GM18520 (cell line): ENCODE results near the gene BTN2A1.

Experiments used
- ATAC-seq: cut with Tn5 transposase; IDR thresholded peaks from one replicate; pipeline ENCODE4 v1.9.1; 2021; ENCODE audit not compliant: unreplicated experiment

BTN2A1 gene

GRCh38 chr6:26464416-26465131 lies 6.8 kb downstream of the BTN2A1 start:
- ATAC-seq = no peak

GRCh38 chr6:26465776-26466175 lies 8.0 kb downstream of the BTN2A1 start:
- ATAC-seq = no peak

DNA sequence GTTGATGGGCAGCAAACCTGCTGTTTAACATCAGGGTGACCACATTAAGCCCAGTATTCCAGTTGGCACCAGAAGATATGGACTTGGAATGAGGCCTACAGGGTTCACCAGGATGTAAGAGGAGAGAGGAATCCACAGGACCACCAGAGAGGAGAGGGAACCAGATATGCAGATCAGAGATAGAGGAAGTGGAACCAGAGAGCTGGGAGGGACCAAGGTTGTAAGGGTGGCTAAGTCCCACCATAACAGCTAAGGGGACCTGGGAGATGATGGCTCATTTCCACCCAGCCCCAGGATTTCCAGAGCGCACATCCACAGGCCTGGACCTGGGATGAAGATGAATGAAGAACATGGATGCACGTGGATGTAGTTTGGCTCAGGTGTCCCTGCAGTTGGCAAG lies 11.1 kb downstream of the BTN2A1 start:
- no peak for ATAC-seq

DNA sequence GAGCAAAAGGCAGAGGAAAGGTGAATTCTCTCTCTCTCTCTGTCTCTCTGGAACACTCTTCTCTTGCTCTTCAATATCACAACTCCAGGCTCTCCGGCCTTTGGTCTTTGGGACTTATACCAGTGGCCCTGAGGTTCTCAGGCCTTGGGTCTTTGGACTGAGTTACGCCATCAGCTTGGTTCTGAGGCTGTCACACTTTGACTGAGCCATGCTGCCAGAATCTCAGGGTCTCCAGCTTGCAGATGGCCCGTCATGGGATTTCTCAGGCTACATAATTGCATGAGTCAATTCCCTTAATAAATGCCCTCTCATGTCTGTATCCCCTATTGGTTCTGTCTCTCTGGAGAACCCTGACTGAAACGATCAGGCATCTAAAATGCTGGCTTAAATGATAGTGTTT lies 12.9 kb downstream of the BTN2A1 start:
- no peak for ATAC-seq

- ATAC-seq = no peak
Measured at GRCh38 chr6:26471970-26472369, 14.2 kb downstream of the BTN2A1 start.

DNA sequence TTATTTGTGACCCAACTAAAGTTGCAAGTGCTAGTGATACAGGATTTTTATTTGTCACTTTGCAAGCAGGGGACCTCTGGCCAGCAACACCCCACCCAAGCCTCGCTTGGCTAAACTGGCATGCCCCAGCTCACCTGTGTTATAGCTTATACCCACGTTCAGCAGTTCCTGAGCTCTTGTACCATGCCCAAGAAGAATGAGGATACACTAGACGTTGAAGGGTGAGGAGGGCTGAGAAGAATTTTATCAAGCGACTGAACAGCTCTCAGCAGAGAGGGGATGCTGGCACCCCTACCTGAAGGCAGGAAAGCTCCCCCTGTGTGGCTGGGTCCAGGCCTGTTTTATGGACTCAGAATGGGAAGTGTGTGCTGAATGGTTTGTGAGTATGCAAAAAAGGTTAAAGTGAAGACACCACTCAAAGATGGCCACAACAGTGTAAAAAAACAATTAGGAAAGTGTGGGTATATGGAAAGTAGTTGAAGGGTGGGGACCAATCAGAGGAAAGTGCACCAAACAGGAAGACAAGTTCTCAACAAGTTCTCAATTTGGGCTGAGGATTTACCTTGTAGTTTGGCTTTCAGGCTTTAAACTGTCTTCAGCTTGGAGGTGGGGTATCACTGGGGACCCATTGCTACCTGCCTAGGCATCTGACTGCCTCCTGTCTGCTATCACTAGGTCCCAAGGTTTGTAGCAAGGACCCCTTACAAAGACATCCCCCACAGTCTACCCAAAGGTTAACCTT lies 15.0 kb downstream of the BTN2A1 start:
- no peak for ATAC-seq

DNA sequence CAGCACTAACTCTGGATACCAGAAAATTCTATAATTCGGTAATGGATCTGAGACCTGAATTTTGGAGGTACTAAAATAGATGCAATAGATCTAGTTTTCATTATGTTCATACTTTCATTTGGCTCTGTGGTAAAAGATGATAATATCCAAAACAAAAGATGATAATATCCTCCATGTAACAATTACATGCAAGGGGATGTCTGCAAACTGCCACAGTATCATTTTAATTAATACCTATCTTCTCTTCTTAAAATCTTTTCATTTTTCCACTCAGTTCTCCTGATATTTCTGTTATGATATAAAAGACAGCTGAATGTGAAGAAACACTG lies 15.6 kb downstream of the BTN2A1 start:
- ATAC-seq = no peak

DNA sequence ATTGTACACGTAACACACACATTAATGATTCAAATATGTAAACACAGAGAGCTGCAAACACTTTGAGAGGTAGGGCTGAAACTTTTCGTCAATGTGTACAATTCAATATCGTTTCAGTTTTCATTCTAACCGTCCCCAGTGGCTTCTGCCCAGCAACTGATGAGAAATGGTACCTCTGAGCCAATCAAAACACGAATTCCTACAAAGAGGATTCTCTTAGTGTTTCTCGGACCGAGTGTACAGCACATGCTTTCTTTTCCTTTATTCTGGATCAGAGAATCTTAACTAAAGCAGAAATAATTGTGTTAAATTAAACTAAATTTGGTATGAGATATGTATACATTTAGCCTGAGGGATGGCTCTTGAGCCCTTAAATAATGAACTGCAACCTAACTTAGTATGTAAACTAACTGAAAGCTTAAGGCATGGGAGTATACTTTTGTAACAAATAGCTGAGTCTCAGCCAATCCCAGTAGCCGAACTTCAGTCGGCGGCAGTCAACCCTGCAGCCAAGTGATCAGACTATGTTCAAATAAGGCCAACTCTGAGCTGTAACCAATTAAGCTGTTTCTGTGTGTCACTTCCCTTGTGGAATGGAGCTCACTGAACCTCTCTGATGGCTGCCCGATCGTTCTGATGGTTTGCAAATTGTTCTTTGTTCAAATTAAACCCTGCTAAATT lies 16.1 kb downstream of the BTN2A1 start:
- peak; percentile 88 for ATAC-seq

GRCh38 chr6:26474439-26474881 lies 16.7 kb downstream of the BTN2A1 start:
- ATAC-seq = no peak

DNA sequence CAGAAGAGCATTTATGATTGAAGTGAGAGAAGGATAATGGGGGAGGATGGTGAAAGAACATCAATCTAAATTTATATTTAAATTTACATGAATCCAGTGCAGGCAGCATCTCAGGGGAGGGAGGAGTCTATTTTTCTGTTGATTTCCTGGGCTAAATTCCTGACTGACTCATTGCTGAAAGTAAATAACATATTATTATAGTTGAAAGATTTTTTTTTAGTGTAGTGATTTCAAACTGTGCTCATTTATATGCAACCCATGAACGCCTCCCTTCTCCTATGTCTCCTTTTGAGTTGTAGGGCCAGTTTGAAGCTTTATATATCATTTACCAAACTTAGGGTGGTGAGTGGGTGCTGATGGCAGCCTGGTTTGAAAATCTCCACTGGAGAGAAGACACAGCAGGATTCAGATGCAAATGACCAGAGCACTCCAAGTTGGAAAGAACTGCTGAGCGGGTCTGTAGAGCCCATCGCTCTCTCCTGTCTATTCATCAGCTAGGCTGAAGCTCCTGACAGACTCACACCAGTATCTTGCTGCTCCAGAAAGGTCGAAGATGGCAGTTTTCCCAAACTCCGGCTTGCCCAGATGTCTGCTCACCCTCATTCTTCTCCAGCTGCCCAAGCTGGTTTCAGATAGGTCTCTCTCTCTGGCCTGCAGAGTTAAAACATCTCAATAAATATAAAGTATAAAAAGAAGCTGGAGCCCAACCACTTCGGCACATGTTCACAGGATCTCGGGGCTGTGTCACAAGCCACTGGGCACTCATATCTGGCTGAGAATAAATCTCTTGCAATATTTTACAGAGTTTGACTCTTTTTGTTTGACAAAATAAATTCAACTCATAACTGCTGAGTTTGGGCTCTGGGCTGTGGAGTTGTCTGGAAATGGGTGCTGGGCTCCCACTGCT lies 18.3 kb downstream of the BTN2A1 start:
- no peak for ATAC-seq

- no peak for ATAC-seq
Measured at GRCh38 chr6:26476896-26477295, 19.1 kb downstream of the BTN2A1 start.

- no peak for ATAC-seq
Measured at GRCh38 chr6:26477426-26477825, 19.7 kb downstream of the BTN2A1 start.

- no peak for ATAC-seq
Measured at GRCh38 chr6:26478100-26478984, 20.6 kb downstream of the BTN2A1 start.

GRCh38 chr6:26478985-26479278 lies 21.2 kb downstream of the BTN2A1 start:
- ATAC-seq = no peak

DNA sequence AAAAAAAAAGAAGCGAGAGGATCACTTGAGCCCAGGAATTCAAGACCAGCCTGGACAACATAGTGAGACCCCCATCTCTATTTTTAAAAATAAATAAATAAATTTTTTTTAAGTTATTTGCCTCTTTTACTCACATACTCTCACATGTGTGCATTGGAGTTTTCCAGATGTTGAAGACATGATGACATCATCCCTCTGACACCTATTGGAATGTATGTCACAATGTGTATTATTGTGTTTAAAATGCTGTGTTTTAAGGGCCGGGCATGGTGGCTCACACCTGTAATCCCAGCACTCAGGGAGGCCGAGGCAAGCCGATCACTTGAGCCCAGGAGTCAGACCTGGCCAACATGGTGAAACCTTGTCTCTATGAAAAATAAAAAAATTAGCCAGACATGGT lies 24.6 kb downstream of the BTN2A1 start:
- no peak for ATAC-seq

DNA sequence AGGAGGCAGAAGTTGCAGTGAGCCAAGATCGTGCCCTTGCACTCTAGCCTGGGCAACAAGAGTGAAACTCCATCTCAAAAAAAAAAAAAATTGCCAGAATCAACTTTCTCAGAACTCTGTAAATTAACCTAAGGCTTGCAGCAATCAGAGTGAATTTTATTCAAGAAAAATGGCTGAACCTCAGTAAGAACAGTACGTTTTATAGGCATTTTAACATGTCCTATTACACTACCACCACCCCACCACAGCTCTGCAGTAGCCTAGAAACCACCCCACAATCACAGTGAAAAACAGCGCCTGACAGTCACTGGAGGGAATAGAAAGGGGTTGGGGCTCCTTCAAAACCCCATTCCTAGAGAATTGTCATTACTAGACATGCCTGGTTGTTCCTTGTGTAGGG lies 26.0 kb downstream of the BTN2A1 start:
- ATAC-seq = no peak

DNA sequence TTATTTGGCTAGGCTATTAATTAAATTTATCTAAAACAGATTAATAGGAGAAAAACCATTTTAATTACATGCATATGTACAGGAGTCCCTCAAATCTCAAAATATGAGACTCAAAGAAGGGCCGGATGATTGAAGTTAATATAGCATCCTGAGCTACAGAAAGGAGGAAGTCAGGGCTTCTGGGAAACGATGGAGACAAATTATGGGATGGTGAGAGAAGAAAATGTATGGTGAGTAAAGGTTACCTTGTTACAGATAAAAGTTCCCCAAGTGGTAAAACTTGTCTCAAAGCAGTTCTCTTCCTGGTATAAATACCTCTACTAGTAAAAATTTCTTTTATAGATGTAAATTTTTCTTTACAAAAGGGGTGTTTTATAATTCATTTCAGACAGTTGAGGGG lies 26.4 kb downstream of the BTN2A1 start:
- no peak for ATAC-seq

DNA sequence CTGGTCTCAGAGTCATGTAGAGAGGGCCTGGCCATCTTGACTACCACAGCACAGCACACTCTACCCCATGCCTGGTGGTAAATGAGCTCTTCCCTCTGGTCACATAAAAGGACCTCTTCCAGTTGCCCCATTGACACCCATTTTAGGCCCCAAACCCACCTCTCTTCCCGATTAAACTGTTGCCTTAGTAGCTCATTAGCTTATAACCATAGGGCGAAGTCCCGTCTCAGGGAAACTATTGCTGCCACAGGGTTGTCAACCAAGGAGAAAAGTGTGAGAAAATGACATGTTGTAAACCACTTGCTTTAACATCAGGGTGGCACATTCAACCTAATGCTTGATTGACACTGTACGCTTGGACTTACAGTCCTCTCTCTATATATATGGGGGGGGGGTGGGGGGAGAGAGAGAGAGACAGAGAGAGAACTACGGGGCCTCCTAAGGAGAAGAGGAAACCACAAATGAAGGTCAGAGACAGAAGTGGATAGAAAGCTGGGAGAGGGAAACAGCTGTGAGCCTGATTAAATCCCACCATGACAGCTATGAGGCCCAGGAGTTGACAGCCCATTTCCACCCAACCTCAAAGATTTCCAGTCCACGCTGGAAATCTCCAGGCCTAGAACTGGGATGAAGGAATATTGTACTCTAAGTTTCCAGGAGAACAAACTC lies 27.5 kb downstream of the BTN2A1 start:
- no peak for ATAC-seq

DNA sequence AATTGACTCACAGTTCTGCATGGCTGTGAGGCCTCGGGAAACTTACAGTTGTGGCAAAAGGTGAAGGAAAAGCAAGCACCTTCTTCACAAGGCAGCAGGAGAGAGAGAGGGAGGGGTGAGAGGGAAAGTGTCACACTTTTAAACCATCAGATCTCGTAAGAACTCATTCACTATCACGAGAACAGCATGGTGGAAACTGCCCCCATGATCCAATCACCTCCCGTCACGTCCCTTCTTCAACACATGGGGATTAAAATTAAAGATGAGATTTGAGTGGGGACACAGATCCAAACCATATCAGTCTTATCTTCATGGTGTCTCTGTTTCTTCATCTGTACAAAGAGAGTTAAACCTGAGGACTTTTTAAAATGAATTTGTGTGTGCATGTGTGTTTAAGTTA lies 28.6 kb downstream of the BTN2A1 start:
- ATAC-seq = no peak

DNA sequence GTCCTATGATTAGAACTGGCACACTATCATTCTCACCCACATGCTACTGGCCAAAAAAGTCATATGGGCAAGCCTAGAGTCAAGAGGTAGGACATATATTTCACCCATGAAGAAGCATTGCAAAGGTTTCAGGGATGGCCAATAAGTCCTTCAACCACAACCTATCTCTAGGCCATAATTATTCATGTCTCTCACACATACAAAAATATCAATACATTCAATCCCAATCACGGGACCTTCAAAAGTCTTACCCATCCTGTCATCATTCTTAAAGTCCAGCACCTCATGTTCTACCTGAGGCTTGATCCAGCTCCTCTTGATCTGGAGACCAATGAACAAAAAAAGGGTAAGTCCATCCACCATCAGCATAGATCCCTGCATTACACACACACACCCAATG lies 29.7 kb downstream of the BTN2A1 start:
- no peak for ATAC-seq
